GM12878 (cell line): ENCODE data around the gene TM4SF4. TPM values are rescaled to one million over a fixed set of nuclear protein-coding genes. Genes with fewer than 3 reads are reported as not detected.

Experiments used
- CREM ChIP-seq: IDR thresholded peaks from 2 replicates; pipeline ENCODE4 v1.6.1; 2014; ENCODE audit warnings: antibody characterized with exemption, low read depth
- ETV6 ChIP-seq, 2 experiments: fragments of 450-650 bp in 1 of 2; IDR thresholded peaks in 1 of 2; conservative IDR thresholded peaks in 1 of 2; 2 replicates each; pipeline ENCODE4 v1.6.1; 2014; ENCODE audit warnings: antibody characterized with exemption in 1 of 2, borderline replicate concordance in 1 of 2, low read depth in 1 of 2, mild to moderate bottlenecking in 1 of 2, moderate library complexity in 1 of 2
- FOS ChIP-seq: IDR thresholded peaks from 3 replicates; pipeline ENCODE4 v1.6.1; 2011; ENCODE audit warnings: borderline replicate concordance; ENCODE audit not compliant: insufficient read length; ENCODE audit errors: extremely low read depth
- JUNB ChIP-seq: IDR thresholded peaks from 2 replicates; pipeline ENCODE4 v1.6.1; 2016; ENCODE audit warnings: antibody characterized with exemption, mild to moderate bottlenecking
- KAT2A ChIP-seq: conservative IDR thresholded peaks from 2 replicates; pipeline ENCODE4 v1.6.1; 2011; ENCODE audit warnings: low read depth, low read length; ENCODE audit not compliant: control insufficient read depth
- KDM1A ChIP-seq: fragments of 200-600 bp; sonication (generic); IDR thresholded peaks from 2 replicates; pipeline ENCODE4 v1.6.1; 2016; ENCODE audit warnings: borderline replicate concordance
- MYB ChIP-seq: fragments of 150-350 bp; IDR thresholded peaks from 2 replicates; pipeline ENCODE4 v1.6.1; 2014; ENCODE audit warnings: mild to moderate bottlenecking, low read depth, low read length, borderline replicate concordance
- POLR2AphosphoS2 ChIP-seq: IDR thresholded peaks from 2 replicates; pipeline ENCODE4 v1.6.1; 2011; ENCODE audit warnings: low read depth, mild to moderate bottlenecking, low read length, improper control_type of control experiment, moderate library complexity
- RAD51 ChIP-seq: fragments of 450-650 bp; IDR thresholded peaks from 2 replicates; pipeline ENCODE4 v1.6.1; 2016; ENCODE audit warnings: moderate library complexity, mild to moderate bottlenecking, inconsistent platforms
- RUNX3 ChIP-seq: IDR thresholded peaks from 2 replicates; pipeline ENCODE4 v1.6.1; 2012; ENCODE audit warnings: low read length, inconsistent platforms
- SMARCA5 ChIP-seq: fragments of 450-650 bp; IDR thresholded peaks from 2 replicates; pipeline ENCODE4 v1.6.1; 2017; ENCODE audit warnings: mild to moderate bottlenecking
- SP1 ChIP-seq: IDR thresholded peaks from one replicate; pipeline ENCODE4 v1.6.1; 2011; ENCODE audit warnings: low read depth, low read length
- SREBF1 ChIP-seq: IDR thresholded peaks from 2 replicates; pipeline ENCODE4 v1.6.1; 2012; ENCODE audit warnings: mild to moderate bottlenecking, low read length
- SREBF2 ChIP-seq: IDR thresholded peaks from 2 replicates; pipeline ENCODE4 v1.6.1; 2012; ENCODE audit warnings: mild to moderate bottlenecking, low read length
- STAT1 ChIP-seq: fragments of 450-650 bp; conservative IDR thresholded peaks from 2 replicates; pipeline ENCODE4 v1.6.1; 2014; ENCODE audit warnings: antibody characterized with exemption, mild to moderate bottlenecking
- WRNIP1 ChIP-seq: IDR thresholded peaks from 2 replicates; pipeline ENCODE4 v1.6.1; 2011; ENCODE audit warnings: low read depth, low read length, improper control_type of control experiment, borderline replicate concordance
- ZNF274 ChIP-seq: IDR thresholded peaks from one replicate; pipeline ENCODE4 v1.8.0; 2011; ENCODE audit not compliant: insufficient read length, insufficient read depth
- polyA plus RNA-seq, 11 experiments: library from polyadenylated mRNA; depleted of rRNA in 4 of 11; unstranded in 6 of 11; stranded (reverse) in 5 of 11; fragments of >200 nt; fragmentation: Nextera tagmentation in 4 of 11; fragmentation: Illumina TruSeq in 1 of 11; extraction: Ambion mirVana in 4 of 11; extraction: Trizol in 1 of 11; gene quantifications; 1 replicate in 1 of 11; 2 replicates in 10 of 11; pipeline versions ENCODE4 v1.2.1 to v1.2.3, GENCODE V29; 2011 to 2016; ENCODE audit warnings: inconsistent platforms in 2 of 11, missing spikeins in 2 of 11, low read depth in 1 of 11
- total RNA-seq, 4 experiments: library from RNA; depleted of rRNA in 3 of 4; stranded (reverse); fragments of >200 nt in 3 of 4; fragmentation: Illumina TruSeq in 1 of 4; extraction: Trizol in 1 of 4; gene quantifications; 2 replicates each; pipeline versions ENCODE4 v1.2.1 to v1.2.3, GENCODE V29; 2013 to 2021
- TF ChIP-seq, protein P1 (sequence below): fragments of 450-650 bp; conservative IDR thresholded peaks from 2 replicates; pipeline ENCODE4 v1.6.1; 2017; ENCODE audit warnings: mild to moderate bottlenecking, moderate library complexity
- TF ChIP-seq, protein P2 (sequence below): fragments of 450-650 bp; formaldehyde crosslinking; IDR thresholded peaks from 2 replicates; pipeline ENCODE4 v1.5.0; 2022; ENCODE audit warnings: mild to moderate bottlenecking, missing genetic modification characterization
- TF ChIP-seq, protein P3 (sequence below): fragments of 450-650 bp; IDR thresholded peaks from 2 replicates; pipeline ENCODE4 v1.6.1; 2016; ENCODE audit warnings: mild to moderate bottlenecking
- TF ChIP-seq, protein P4 (sequence below): IDR thresholded peaks from 2 replicates; pipeline ENCODE4 v1.6.1; 2012; ENCODE audit warnings: low read depth, low read length, improper control_type of control experiment
- TF ChIP-seq, protein P5 (sequence below), 3 experiments: IDR thresholded peaks in 2 of 3; conservative IDR thresholded peaks in 1 of 3; 2 replicates each; pipeline ENCODE4 v1.5.1; 2011; ENCODE audit warnings: low read depth in 3 of 3, low read length in 3 of 3, mild to moderate bottlenecking in 3 of 3, control low read depth in 2 of 3, moderate library complexity in 2 of 3, inconsistent platforms in 1 of 3, mixed read lengths in 1 of 3; ENCODE audit not compliant: control insufficient read depth in 2 of 3, insufficient read depth in 1 of 3; ENCODE audit errors: extremely low read depth in 1 of 3

The TM4SF4 gene
- total and polyA plus RNA-seq, 10 of the 15 experiments (the other 5 are each of a cell fraction or from before 2014, with no cell fraction given) = 0.06 to 1.3 TPM; not detected in 8

DNA sequence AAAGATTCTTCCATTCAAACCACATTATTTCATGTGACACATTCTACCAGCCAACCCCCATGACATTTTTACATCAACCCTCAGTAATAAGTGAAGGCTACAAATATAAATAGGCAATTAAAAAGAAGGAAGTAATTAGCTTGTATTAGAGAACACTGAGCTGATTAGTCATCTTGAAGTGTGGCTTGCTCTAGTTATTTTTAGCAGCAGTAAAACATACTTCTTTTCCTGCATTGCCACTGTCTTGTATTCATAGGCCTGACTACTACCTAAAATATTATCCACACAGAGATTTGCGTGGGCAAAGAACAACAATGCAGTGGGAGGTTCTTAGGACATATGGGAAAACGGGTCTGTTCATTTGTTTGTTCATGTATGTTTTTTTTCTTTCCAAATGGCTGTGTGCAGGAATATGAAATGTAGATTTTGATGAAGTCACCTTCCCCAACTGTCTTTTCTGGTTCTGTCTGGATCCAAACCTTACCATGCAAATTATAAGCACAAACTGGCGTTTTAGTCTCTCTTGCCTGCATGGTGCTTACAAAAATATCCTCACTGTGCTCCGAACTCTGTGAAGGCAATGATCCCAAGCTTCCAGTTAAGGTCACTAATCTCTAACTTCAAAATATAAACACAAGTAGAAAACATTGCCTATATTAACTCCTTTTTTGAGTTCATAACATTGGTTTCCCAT lies 31.5 kb upstream of the TM4SF4 start (continued):
- TF ChIP-seq, protein P1, sequence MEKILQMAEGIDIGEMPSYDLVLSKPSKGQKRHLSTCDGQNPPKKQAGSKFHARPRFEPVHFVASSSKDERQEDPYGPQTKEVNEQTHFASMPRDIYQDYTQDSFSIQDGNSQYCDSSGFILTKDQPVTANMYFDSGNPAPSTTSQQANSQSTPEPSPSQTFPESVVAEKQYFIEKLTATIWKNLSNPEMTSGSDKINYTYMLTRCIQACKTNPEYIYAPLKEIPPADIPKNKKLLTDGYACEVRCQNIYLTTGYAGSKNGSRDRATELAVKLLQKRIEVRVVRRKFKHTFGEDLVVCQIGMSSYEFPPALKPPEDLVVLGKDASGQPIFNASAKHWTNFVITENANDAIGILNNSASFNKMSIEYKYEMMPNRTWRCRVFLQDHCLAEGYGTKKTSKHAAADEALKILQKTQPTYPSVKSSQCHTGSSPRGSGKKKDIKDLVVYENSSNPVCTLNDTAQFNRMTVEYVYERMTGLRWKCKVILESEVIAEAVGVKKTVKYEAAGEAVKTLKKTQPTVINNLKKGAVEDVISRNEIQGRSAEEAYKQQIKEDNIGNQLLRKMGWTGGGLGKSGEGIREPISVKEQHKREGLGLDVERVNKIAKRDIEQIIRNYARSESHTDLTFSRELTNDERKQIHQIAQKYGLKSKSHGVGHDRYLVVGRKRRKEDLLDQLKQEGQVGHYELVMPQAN = no peak
- TF ChIP-seq JUNB (no peak), RAD51 (peak; percentile 70), SMARCA5 (no peak), WRNIP1 (no peak), SREBF1 (no peak), RUNX3 (no peak), STAT1 (no peak), CREM (no peak), FOS (no peak), SP1 (no peak), KDM1A (no peak), KAT2A (no peak), ZNF274 (no peak), POLR2AphosphoS2 (no peak), MYB (no peak), ETV6 (conservative IDR thresholded peaks at IDR 0.05 in 1 of 2, IDR thresholded peaks at IDR 0.05 in 1 of 2; ENCODE audit: borderline replicate concordance in 1 of 2, low read depth in 1 of 2) (no peak), SREBF2 (no peak)
- TF ChIP-seq, protein P2, sequence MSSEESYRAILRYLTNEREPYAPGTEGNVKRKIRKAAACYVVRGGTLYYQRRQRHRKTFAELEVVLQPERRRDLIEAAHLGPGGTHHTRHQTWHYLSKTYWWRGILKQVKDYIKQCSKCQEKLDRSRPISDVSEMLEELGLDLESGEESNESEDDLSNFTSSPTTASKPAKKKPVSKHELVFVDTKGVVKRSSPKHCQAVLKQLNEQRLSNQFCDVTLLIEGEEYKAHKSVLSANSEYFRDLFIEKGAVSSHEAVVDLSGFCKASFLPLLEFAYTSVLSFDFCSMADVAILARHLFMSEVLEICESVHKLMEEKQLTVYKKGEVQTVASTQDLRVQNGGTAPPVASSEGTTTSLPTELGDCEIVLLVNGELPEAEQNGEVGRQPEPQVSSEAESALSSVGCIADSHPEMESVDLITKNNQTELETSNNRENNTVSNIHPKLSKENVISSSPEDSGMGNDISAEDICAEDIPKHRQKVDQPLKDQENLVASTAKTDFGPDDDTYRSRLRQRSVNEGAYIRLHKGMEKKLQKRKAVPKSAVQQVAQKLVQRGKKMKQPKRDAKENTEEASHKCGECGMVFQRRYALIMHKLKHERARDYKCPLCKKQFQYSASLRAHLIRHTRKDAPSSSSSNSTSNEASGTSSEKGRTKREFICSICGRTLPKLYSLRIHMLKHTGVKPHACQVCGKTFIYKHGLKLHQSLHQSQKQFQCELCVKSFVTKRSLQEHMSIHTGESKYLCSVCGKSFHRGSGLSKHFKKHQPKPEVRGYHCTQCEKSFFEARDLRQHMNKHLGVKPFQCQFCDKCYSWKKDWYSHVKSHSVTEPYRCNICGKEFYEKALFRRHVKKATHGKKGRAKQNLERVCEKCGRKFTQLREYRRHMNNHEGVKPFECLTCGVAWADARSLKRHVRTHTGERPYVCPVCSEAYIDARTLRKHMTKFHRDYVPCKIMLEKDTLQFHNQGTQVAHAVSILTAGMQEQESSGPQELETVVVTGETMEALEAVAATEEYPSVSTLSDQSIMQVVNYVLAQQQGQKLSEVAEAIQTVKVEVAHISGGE = no peak
- TF ChIP-seq, protein P3, sequence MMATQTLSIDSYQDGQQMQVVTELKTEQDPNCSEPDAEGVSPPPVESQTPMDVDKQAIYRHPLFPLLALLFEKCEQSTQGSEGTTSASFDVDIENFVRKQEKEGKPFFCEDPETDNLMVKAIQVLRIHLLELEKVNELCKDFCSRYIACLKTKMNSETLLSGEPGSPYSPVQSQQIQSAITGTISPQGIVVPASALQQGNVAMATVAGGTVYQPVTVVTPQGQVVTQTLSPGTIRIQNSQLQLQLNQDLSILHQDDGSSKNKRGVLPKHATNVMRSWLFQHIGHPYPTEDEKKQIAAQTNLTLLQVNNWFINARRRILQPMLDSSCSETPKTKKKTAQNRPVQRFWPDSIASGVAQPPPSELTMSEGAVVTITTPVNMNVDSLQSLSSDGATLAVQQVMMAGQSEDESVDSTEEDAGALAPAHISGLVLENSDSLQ = no peak
- TF ChIP-seq, protein P4, sequence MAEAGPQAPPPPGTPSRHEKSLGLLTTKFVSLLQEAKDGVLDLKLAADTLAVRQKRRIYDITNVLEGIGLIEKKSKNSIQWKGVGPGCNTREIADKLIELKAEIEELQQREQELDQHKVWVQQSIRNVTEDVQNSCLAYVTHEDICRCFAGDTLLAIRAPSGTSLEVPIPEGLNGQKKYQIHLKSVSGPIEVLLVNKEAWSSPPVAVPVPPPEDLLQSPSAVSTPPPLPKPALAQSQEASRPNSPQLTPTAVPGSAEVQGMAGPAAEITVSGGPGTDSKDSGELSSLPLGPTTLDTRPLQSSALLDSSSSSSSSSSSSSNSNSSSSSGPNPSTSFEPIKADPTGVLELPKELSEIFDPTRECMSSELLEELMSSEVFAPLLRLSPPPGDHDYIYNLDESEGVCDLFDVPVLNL = no peak
- TF ChIP-seq, protein P5, sequence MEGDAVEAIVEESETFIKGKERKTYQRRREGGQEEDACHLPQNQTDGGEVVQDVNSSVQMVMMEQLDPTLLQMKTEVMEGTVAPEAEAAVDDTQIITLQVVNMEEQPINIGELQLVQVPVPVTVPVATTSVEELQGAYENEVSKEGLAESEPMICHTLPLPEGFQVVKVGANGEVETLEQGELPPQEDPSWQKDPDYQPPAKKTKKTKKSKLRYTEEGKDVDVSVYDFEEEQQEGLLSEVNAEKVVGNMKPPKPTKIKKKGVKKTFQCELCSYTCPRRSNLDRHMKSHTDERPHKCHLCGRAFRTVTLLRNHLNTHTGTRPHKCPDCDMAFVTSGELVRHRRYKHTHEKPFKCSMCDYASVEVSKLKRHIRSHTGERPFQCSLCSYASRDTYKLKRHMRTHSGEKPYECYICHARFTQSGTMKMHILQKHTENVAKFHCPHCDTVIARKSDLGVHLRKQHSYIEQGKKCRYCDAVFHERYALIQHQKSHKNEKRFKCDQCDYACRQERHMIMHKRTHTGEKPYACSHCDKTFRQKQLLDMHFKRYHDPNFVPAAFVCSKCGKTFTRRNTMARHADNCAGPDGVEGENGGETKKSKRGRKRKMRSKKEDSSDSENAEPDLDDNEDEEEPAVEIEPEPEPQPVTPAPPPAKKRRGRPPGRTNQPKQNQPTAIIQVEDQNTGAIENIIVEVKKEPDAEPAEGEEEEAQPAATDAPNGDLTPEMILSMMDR (IDR thresholded peaks at IDR 0.05 in 2 of 3, conservative IDR thresholded peaks at IDR 0.05 in 1 of 3; ENCODE audit: control insufficient read depth in 2 of 3, extremely low read depth in 1 of 3, insufficient read depth in 1 of 3, low read depth in 3 of 3, low read length in 3 of 3) = no peak
